ENCODE data around the gene KCNJ15.

Gene KCNJ15

DNA sequence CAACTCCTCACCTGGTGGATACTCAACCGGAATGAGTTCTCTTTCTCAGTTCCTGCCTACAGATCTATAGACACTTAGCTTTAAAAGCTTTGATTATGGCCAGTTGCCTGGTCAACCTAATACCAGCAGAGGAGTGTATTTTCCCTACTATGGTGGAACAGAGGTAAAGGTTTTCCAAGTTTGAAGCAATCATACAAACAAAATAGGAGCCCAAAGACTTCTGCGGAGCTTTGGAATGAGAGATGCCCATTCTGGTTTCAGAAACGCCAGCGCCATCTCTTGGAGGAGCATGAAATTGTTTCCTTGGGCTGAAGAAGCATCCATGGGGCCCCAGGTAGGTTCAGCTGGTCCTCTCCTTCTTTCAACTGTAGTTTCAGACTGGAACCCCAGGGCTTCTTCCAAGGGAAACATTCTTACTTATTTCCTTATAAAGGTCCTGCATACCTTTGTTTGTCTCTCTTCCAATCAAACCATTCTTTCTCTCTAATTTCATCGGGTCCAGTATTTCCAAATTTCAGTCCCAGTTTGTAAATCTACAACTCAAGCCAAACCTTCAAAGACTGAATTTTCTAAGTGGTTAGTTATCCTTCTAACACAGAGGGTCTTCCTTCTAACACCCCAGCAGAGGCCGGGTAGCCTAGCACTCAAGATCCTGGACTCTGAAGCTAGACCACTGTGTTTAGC, 95.9 kb downstream of the KCNJ15 start:
- H3K4me3 ChIP-seq (ENCODE audit: low read length) = no peak overlapping the region
- DNase-seq (ENCODE audit: low read depth) = peak; percentile 19
- TF ChIP-seq, protein P1, sequence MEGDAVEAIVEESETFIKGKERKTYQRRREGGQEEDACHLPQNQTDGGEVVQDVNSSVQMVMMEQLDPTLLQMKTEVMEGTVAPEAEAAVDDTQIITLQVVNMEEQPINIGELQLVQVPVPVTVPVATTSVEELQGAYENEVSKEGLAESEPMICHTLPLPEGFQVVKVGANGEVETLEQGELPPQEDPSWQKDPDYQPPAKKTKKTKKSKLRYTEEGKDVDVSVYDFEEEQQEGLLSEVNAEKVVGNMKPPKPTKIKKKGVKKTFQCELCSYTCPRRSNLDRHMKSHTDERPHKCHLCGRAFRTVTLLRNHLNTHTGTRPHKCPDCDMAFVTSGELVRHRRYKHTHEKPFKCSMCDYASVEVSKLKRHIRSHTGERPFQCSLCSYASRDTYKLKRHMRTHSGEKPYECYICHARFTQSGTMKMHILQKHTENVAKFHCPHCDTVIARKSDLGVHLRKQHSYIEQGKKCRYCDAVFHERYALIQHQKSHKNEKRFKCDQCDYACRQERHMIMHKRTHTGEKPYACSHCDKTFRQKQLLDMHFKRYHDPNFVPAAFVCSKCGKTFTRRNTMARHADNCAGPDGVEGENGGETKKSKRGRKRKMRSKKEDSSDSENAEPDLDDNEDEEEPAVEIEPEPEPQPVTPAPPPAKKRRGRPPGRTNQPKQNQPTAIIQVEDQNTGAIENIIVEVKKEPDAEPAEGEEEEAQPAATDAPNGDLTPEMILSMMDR (conservative IDR thresholded peaks at IDR 0.05; ENCODE audit: low read depth, low read length) = peak; percentile 89

DNA sequence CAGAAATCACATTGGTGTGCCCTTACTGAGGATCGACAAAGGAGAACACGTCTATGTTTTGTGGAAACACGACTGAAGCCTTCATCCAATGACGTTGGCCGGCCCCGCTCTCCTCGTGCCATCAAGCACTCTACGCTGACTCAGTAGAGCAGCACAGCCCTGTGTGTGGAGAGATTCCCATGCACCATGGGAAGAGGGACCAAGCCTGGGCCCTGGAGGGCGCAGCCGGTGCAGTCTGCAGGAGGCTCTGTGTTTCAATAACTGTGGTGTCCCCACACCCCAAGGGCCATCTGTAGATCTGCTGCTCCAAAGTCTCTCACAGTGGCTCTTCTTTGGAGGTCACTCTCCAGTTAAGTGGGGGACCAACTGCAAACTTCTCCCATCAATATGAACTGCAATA, 97.4 kb downstream of the KCNJ15 start:
- DNase-seq (ENCODE audit: low read depth) = no peak
- no peak overlapping the region for H3K4me3 ChIP-seq (ENCODE audit: low read length)
- TF ChIP-seq, protein P1 (conservative IDR thresholded peaks at IDR 0.05; ENCODE audit: low read depth, low read length) = no peak

DNA sequence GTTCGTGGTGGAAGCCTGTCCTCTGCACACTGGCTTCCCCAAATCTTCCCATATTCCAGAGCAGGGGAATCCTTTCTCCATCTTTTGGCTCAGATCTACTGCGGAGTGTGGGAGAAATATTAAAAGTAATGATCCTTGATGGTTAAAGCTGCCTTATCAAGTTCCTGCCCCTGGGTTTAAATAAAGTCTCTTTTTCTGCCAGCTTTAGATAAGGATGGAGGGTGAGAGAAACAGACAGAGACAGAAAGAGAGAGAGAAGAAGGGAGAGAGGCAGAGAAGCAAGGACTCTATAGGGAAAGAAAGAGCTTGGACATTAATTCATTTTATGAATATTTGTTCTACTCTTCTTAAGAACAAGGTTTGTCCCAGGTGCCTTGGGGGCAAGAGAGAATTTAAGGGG, 98.0 kb downstream of the KCNJ15 start:
- TF ChIP-seq, protein P1 (conservative IDR thresholded peaks at IDR 0.05; ENCODE audit: low read depth, low read length) = no peak
- DNase-seq (ENCODE audit: low read depth) = no peak
- no peak overlapping the region for H3K4me3 ChIP-seq (ENCODE audit: low read length)

DNA sequence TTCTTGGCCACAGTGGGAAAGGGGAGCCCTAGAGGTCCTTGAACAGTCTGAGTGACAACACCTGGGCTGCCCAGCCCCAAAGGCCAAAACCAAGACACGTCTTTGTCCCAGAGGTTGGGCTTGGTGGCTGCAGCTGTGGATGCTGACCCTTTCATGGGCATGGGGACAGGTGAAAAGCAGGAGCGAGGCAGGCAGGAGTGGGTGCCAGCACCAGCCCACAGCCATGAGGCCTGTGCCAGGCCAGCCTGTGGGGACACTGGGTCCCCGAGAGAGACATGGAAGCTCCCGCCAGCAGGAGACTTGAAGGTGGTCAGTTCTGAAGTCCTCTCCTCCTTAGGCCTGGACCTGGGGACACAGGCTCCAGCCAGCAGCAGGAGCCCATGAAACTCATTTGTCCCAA, 98.6 kb downstream of the KCNJ15 start:
- TF ChIP-seq, protein P1 (conservative IDR thresholded peaks at IDR 0.05; ENCODE audit: low read depth, low read length) = no peak
- no peak for DNase-seq (ENCODE audit: low read depth)
- no peak overlapping the region for H3K4me3 ChIP-seq (ENCODE audit: low read length)

DNA sequence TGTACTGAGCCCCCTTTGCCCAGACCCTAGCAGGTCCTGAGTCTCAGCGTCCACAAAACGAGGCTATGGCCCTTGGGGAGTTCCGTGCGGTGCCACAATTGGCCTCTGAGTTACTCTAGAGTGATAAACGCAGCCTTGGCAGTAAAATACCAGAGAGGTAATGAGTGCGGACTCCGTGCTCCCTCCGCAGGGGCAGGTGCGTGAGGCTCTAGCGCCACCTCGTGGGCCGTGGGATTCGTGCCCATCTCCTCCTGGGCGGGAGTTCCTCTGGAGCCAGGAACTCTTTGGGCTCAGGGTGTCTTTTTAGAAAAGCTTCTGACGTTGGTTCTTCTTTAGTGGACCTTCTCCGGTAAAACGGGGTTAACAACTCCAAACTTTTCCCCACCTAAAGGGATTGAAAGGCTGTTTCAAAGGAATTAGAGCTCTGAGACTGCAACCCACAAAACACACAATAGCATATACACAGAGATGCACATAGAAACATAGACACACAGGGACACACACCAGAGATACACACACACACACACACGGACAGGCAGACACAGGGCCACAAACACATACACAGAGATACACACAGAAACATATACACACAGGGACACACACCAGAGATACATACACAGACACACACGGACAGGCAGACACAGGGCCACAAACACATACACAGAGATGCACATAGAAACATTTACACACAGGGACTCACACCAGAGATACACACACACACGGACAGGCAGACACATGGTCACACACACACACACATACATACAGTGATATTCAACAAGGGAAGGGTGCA, 99.4 kb downstream of the KCNJ15 start:
- DNase-seq (ENCODE audit: low read depth) = no peak
- TF ChIP-seq, protein P1 (conservative IDR thresholded peaks at IDR 0.05; ENCODE audit: low read depth, low read length) = peak; percentile 99
- H3K4me3 ChIP-seq (ENCODE audit: low read length) = no peak overlapping the region

All from retinal pigment epithelial cell (primary cell).